IMR-90 (cell line): ENCODE data around the gene FOXO3. TPM values are rescaled to one million over a fixed set of nuclear protein-coding genes. Genes with fewer than 3 reads are reported as not detected.

Experiments used
- ATAC-seq: fragments of 200-7000 bp; cut with Tn5 transposase; 2 replicates; pipeline ENCODE4 v1.9.1; 2020; ENCODE audit warnings: low read depth, mild to moderate bottlenecking, moderate library complexity
- BruUV-seq: library from RNA; stranded (reverse); fragments of 400-500 nt; replicated peaks from 2 replicates; lab custom pipeline; 2021; lab: Mats Ljungman, UMichigan
- CTCF ChIA-PET: fragments of 300-600 bp; formaldehyde crosslinking; extraction: SDS; loops from one replicate; lab custom pipeline; 2021; ENCODE audit warnings: antibody characterized with exemption; lab: Yijun Ruan, JAX
- POLR2A ChIA-PET: fragments of 300-600 bp; sonication (Branson Sonifier 250); formaldehyde crosslinking; loops from one replicate; lab custom pipeline; 2022; ENCODE audit warnings: antibody characterized with exemption; ENCODE audit not compliant: unreplicated experiment; lab: Charles Lee
- DNase-seq: peaks from one replicate; pipeline ENCODE4 v3.0.0; 2013
- H2AFZ ChIP-seq: replicated peaks from 2 replicates; pipeline ENCODE3; 2013; ENCODE audit warnings: low read length, mild to moderate bottlenecking; ENCODE audit not compliant: poor library complexity
- H2AK5ac ChIP-seq: 2 replicates; pipeline ENCODE4 v1.6.1; 2013; ENCODE audit warnings: low read depth, low read length, inconsistent platforms
- H2AK9ac ChIP-seq: replicated peaks from 2 replicates; pipeline ENCODE3; 2013; ENCODE audit warnings: mild to moderate bottlenecking, low read depth, low read length, moderate library complexity; ENCODE audit not compliant: poor library complexity
- H2BK120ac ChIP-seq: 2 replicates; pipeline ENCODE4 v1.6.1; 2013; ENCODE audit warnings: low read depth, low read length, inconsistent platforms
- H2BK15ac ChIP-seq: 3 replicates; pipeline ENCODE4 v1.6.1; 2013; ENCODE audit warnings: low read depth, low read length, inconsistent platforms
- H2BK20ac ChIP-seq: 2 replicates; pipeline ENCODE4 v1.6.1; 2013; ENCODE audit warnings: low read depth, mild to moderate bottlenecking, inconsistent platforms, low read length, moderate library complexity
- H2BK5ac ChIP-seq: 2 replicates; pipeline ENCODE4 v1.6.1; 2013; ENCODE audit warnings: mild to moderate bottlenecking, low read depth, low read length, inconsistent platforms; ENCODE audit not compliant: poor library complexity, severe bottlenecking
- H3K14ac ChIP-seq: replicated peaks from 2 replicates; pipeline ENCODE4 v1.6.1; 2013; ENCODE audit warnings: low read depth, low read length, inconsistent platforms
- H3K18ac ChIP-seq: 2 replicates; pipeline ENCODE4 v1.6.1; 2013; ENCODE audit warnings: low read depth, low read length, control low read depth
- H3K23ac ChIP-seq: 2 replicates; pipeline ENCODE4 v1.6.1; 2013; ENCODE audit warnings: low read depth, low read length, inconsistent platforms
- H3K27ac ChIP-seq: 2 replicates; pipeline ENCODE4 v1.5.1; 2013; ENCODE audit warnings: mild to moderate bottlenecking, control low read depth, low read length; ENCODE audit not compliant: insufficient read depth
- H3K27me3 ChIP-seq: 2 replicates; pipeline ENCODE4 v1.6.1; 2013; ENCODE audit warnings: low read length; ENCODE audit not compliant: control insufficient read depth, insufficient read depth
- H3K36me3 ChIP-seq: 2 replicates; pipeline ENCODE4 v1.6.1; 2013; ENCODE audit warnings: low read length, mixed read lengths; ENCODE audit not compliant: control insufficient read depth, insufficient read depth
- H3K4ac ChIP-seq: 2 replicates; pipeline ENCODE4 v1.6.1; 2013; ENCODE audit warnings: low read depth, low read length, inconsistent platforms
- H3K4me1 ChIP-seq: 2 replicates; pipeline ENCODE4 v1.6.1; 2013; ENCODE audit warnings: low read length, mixed read lengths; ENCODE audit not compliant: control insufficient read depth, insufficient read depth
- H3K4me2 ChIP-seq: 2 replicates; pipeline ENCODE4 v1.6.1; 2013; ENCODE audit warnings: low read depth, mild to moderate bottlenecking, control low read depth, low read length, moderate library complexity
- H3K4me3 ChIP-seq: 2 replicates; pipeline ENCODE4 v1.5.1; 2013; ENCODE audit warnings: low read depth, mild to moderate bottlenecking, control low read depth, low read length, moderate library complexity; ENCODE audit not compliant: insufficient read depth
- H3K56ac ChIP-seq: 2 replicates; pipeline ENCODE4 v1.6.1; 2013; ENCODE audit warnings: low read length, inconsistent platforms; ENCODE audit not compliant: insufficient read depth; ENCODE audit errors: extremely low read depth
- H3K79me1 ChIP-seq, 2 experiments: 2 replicates each; pipeline ENCODE4 v1.6.1; 2013; ENCODE audit warnings: low read length in 2 of 2, inconsistent platforms in 1 of 2, low read depth in 1 of 2
- H3K9ac ChIP-seq: 2 replicates; pipeline ENCODE4 v1.6.1; 2013; ENCODE audit warnings: low read depth, low read length, control low read depth
- H3K9me1 ChIP-seq: 2 replicates; pipeline ENCODE4 v1.6.1; 2013; ENCODE audit warnings: low read length, inconsistent platforms; ENCODE audit not compliant: insufficient read depth
- H3K9me3 ChIP-seq: 2 replicates; pipeline ENCODE4 v1.6.1; 2013; ENCODE audit warnings: low read length; ENCODE audit not compliant: control insufficient read depth, insufficient read depth
- H4K20me1 ChIP-seq: 2 replicates; pipeline ENCODE4 v1.6.1; 2013; ENCODE audit warnings: low read length, inconsistent platforms; ENCODE audit not compliant: insufficient read depth
- H4K5ac ChIP-seq: 2 replicates; pipeline ENCODE4 v1.6.1; 2013; ENCODE audit warnings: mild to moderate bottlenecking, low read depth, low read length, control low read depth
- H4K8ac ChIP-seq, 2 experiments: 2 replicates each; pipeline ENCODE4 v1.6.1; 2013; ENCODE audit warnings: low read depth in 2 of 2, low read length in 2 of 2, control low read depth in 1 of 2, inconsistent platforms in 1 of 2
- H4K91ac ChIP-seq: 2 replicates; pipeline ENCODE4 v1.6.1; 2013; ENCODE audit warnings: low read depth, low read length, inconsistent platforms; ENCODE audit not compliant: insufficient read depth
- BHLHE40 ChIP-seq: fragments of 150-350 bp; IDR thresholded peaks from 2 replicates; pipeline ENCODE4 v1.6.1; 2016; ENCODE audit warnings: mild to moderate bottlenecking, low read depth, low read length
- CEBPB ChIP-seq: IDR thresholded peaks from 2 replicates; pipeline ENCODE4 v1.6.1; 2012; ENCODE audit warnings: low read depth, low read length, improper control_type of control experiment
- CHD1 ChIP-seq: IDR thresholded peaks from 2 replicates; pipeline ENCODE4 v1.6.1; 2012; ENCODE audit warnings: low read depth, low read length, improper control_type of control experiment
- FOS ChIP-seq: fragments of 150-350 bp; IDR thresholded peaks from 2 replicates; pipeline ENCODE4 v1.6.1; 2016; ENCODE audit warnings: low read depth, low read length
- MAFK ChIP-seq: IDR thresholded peaks from 2 replicates; pipeline ENCODE4 v1.6.1; 2012; ENCODE audit warnings: low read depth, low read length, improper control_type of control experiment
- MAZ ChIP-seq: IDR thresholded peaks from 2 replicates; pipeline ENCODE4 v1.6.1; 2012; ENCODE audit warnings: low read depth, mild to moderate bottlenecking, low read length, improper control_type of control experiment, moderate library complexity, borderline replicate concordance
- MXI1 ChIP-seq: IDR thresholded peaks from 2 replicates; pipeline ENCODE4 v1.6.1; 2012; ENCODE audit warnings: low read depth, mild to moderate bottlenecking, low read length, moderate library complexity, borderline replicate concordance
- NFE2L2 ChIP-seq: fragments of 150-350 bp; IDR thresholded peaks from 2 replicates; pipeline ENCODE4 v1.6.1; 2016; ENCODE audit warnings: low read depth, mild to moderate bottlenecking, low read length
- POLR2A ChIP-seq: IDR thresholded peaks from 2 replicates; pipeline ENCODE4 v1.6.1; 2012; ENCODE audit warnings: mild to moderate bottlenecking, low read depth, low read length
- RAD21 ChIP-seq: IDR thresholded peaks from 2 replicates; pipeline ENCODE4 v1.6.1; 2012; ENCODE audit warnings: low read length, improper control_type of control experiment
- RCOR1 ChIP-seq: IDR thresholded peaks from 2 replicates; pipeline ENCODE4 v1.6.1; 2012; ENCODE audit warnings: mild to moderate bottlenecking, low read length, improper control_type of control experiment; ENCODE audit not compliant: insufficient replicate concordance
- RFX5 ChIP-seq: IDR thresholded peaks from 2 replicates; pipeline ENCODE4 v1.8.0; 2012; ENCODE audit warnings: low read depth, mild to moderate bottlenecking, low read length, moderate library complexity
- SMC3 ChIP-seq: fragments of 150-350 bp; IDR thresholded peaks from 2 replicates; pipeline ENCODE4 v1.6.1; 2016; ENCODE audit warnings: low read depth, mild to moderate bottlenecking, antibody characterized with exemption, low read length, moderate library complexity
- WGBS, 2 experiments: methylation state at CpG; one replicate each; pipeline versions ENCODE4 v1.1.5 to v1.1.7; 2013; ENCODE audit warnings: missing lambda C conversion rate in 2 of 2; ENCODE audit not compliant: insufficient read length in 1 of 2; ENCODE audit errors: extremely low coverage in 2 of 2; 5-methylcytosine and 5-hydroxymethylcytosine counted together
- dilution Hi-C: fragments of 300-500 bp; cut with HindIII; formaldehyde crosslinking; loops from one replicate; pipeline ENCODE4 v1.14.3; 2018; ENCODE audit warnings: low sequenced_read_pairs; ENCODE audit not compliant: unreplicated experiment
- in situ Hi-C: fragments of 300-500 bp; cut with MboI; formaldehyde crosslinking; loops from 3 replicates; pipeline ENCODE4 v1.14.3; 2019; ENCODE audit warnings: low sequenced_read_pairs, inconsistent platforms, mixed read lengths
- intact Hi-C: fragments of 100-400 bp; cut with micrococcal nuclease; formaldehyde crosslinking; loops from 2 replicates; pipeline ENCODE4 v1.10.0; 2022
- polyA plus RNA-seq, 3 experiments: library from polyadenylated mRNA; depleted of rRNA; stranded (reverse); fragments of >200 nt; gene quantifications; 2 replicates each; pipeline ENCODE4 v1.2.3, GENCODE V29; 2012; ENCODE audit warnings: low replicate concordance in 1 of 3
- total RNA-seq: library from RNA; depleted of rRNA; stranded (reverse); fragments of >200 nt; gene quantifications from 2 replicates; pipeline ENCODE4 v1.2.3, GENCODE V29; 2012
- TF ChIP-seq, protein P1 (sequence below): conservative IDR thresholded peaks from 2 replicates; pipeline ENCODE4 v1.5.1; 2012; ENCODE audit warnings: mild to moderate bottlenecking, low read depth, low read length, improper control_type of control experiment
- TF ChIP-seq, protein P2 (sequence below): fragments of 150-350 bp; IDR thresholded peaks from 2 replicates; pipeline ENCODE4 v1.6.1; 2017; ENCODE audit warnings: mild to moderate bottlenecking, antibody characterized with exemption, low read length, low read depth
- TF ChIP-seq, protein P3 (sequence below): fragments of 150-350 bp; IDR thresholded peaks from 2 replicates; pipeline ENCODE4 v1.6.1; 2016; ENCODE audit warnings: low read depth, mild to moderate bottlenecking, low read length, moderate library complexity, borderline replicate concordance

Gene FOXO3
- total and polyA plus RNA-seq, 2 of the 4 experiments (the other 2 are of a cell fraction) = 17.5 to 38.7 TPM

DNA sequence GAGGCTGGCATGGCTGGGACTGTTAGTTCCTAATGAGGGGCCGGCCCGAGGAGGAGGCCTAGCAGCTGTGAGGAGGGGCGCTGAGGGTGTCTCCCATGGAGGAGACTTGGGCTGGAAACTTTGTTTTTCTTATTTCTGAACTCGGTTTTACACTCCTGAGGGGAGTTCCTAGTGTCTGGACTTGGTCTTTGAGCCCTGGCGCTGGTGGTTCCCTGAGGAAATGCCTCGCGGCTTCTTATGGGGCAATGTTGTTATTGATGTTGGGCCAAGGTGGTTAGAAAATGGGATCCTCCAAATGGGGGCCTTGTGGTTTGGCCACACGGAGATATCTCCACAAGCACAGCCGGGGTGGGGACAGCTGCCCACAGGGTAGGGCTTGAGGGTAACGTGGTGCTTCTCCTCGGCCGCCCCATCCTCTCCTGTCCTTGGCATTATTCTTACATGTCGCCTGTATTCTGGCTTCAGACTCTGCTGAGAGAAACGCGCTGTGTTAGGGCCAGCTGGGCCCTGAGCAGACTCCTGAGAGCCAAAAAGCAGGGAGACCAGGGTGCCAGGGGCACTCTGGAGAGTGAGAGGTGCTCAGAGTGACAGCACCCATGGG, 136.9 kb downstream of the FOXO3 start:
- no peak overlapping the region for H2AK9ac ChIP-seq
- H4K20me1 ChIP-seq = no peaks in the 10 kb centered on the region
- H3K4me3 ChIP-seq = no peak overlapping the region
- TF ChIP-seq RFX5 = no peak
- no peak for TF ChIP-seq MAFK
- TF ChIP-seq, protein P1, sequence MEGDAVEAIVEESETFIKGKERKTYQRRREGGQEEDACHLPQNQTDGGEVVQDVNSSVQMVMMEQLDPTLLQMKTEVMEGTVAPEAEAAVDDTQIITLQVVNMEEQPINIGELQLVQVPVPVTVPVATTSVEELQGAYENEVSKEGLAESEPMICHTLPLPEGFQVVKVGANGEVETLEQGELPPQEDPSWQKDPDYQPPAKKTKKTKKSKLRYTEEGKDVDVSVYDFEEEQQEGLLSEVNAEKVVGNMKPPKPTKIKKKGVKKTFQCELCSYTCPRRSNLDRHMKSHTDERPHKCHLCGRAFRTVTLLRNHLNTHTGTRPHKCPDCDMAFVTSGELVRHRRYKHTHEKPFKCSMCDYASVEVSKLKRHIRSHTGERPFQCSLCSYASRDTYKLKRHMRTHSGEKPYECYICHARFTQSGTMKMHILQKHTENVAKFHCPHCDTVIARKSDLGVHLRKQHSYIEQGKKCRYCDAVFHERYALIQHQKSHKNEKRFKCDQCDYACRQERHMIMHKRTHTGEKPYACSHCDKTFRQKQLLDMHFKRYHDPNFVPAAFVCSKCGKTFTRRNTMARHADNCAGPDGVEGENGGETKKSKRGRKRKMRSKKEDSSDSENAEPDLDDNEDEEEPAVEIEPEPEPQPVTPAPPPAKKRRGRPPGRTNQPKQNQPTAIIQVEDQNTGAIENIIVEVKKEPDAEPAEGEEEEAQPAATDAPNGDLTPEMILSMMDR = no peak
- TF ChIP-seq RAD21 = no peak
- no peak for TF ChIP-seq MAZ
- no peak for TF ChIP-seq CHD1
- TF ChIP-seq POLR2A = no peak
- TF ChIP-seq SMC3 = no peak
- TF ChIP-seq MXI1 = no peak
- TF ChIP-seq FOS = no peak
- TF ChIP-seq NFE2L2 = no peak
- TF ChIP-seq CEBPB = no peak
- no peak for TF ChIP-seq RCOR1
- TF ChIP-seq BHLHE40 = no peak
- TF ChIP-seq, protein P2, sequence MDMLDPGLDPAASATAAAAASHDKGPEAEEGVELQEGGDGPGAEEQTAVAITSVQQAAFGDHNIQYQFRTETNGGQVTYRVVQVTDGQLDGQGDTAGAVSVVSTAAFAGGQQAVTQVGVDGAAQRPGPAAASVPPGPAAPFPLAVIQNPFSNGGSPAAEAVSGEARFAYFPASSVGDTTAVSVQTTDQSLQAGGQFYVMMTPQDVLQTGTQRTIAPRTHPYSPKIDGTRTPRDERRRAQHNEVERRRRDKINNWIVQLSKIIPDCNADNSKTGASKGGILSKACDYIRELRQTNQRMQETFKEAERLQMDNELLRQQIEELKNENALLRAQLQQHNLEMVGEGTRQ = no peak
- TF ChIP-seq, protein P3, sequence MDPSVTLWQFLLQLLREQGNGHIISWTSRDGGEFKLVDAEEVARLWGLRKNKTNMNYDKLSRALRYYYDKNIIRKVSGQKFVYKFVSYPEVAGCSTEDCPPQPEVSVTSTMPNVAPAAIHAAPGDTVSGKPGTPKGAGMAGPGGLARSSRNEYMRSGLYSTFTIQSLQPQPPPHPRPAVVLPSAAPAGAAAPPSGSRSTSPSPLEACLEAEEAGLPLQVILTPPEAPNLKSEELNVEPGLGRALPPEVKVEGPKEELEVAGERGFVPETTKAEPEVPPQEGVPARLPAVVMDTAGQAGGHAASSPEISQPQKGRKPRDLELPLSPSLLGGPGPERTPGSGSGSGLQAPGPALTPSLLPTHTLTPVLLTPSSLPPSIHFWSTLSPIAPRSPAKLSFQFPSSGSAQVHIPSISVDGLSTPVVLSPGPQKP = no peak
- H4K5ac ChIP-seq = no peak overlapping the region
- H3K4ac ChIP-seq = no peak overlapping the region
- H2BK5ac ChIP-seq = no peak overlapping the region
- no peak overlapping the region for H3K18ac ChIP-seq
- no peak overlapping the region for H3K14ac ChIP-seq
- ChIA-PET POLR2A (no interaction called here), CTCF (no interaction called here)
- H3K23ac ChIP-seq = no peak overlapping the region
- H4K91ac ChIP-seq = no peak overlapping the region
- H3K4me1 ChIP-seq = peaks cover 5% of the 10 kb centered on the region; the same call in 1 of the 2 replicates
- no peak overlapping the region for H2BK15ac ChIP-seq
- intact Hi-C loops (no loop called here), in situ Hi-C loops (no loop called here), dilution Hi-C loops (no loop called here)
- H3K27me3 ChIP-seq = no peaks in the 10 kb centered on the region
- H3K4me2 ChIP-seq = no peak overlapping the region
- DNase-seq = no peak
- WGBS, 2 experiments = 56% methylated on average over 4 of the region's 15 CpGs; no CpG with 5 or more reads in 1 of the 2 experiments
- no peak overlapping the region for H2BK120ac ChIP-seq
- peaks cover 14% of the 10 kb centered on the region for H3K9me3 ChIP-seq
- no peaks in the 10 kb centered on the region for H3K79me1 ChIP-seq
- H3K9ac ChIP-seq = no peak overlapping the region
- no peak overlapping the region for H2BK20ac ChIP-seq
- no peak overlapping the region for H4K8ac ChIP-seq
- peaks cover 2% of the 10 kb centered on the region; the same call in 1 of the 2 replicates for H3K9me1 ChIP-seq
- H3K27ac ChIP-seq = no peak overlapping the region
- no peak overlapping the region for H2AK5ac ChIP-seq
- no peak for ATAC-seq
- peak overlapping the region; percentile 10 for H2AFZ ChIP-seq
- no TSS peak for BruUV-seq
- no peaks in the 10 kb centered on the region for H3K36me3 ChIP-seq
- no peak overlapping the region for H3K56ac ChIP-seq
